Neural cell (in vitro differentiated cells): ENCODE data around the gene RORC.

ENCODE experiments used
- EP300 ChIP-seq: fragments of 450-650 bp; conservative IDR thresholded peaks from 2 replicates; pipeline ENCODE4 v1.6.1; 2014; ENCODE audit warnings: antibody characterized with exemption, mild to moderate bottlenecking, moderate library complexity; ENCODE audit not compliant: poor library complexity, severe bottlenecking
- EZH2 ChIP-seq: fragments of 200-600, 300-800 bp; shearing (Covaris generic), sonication (generic); IDR thresholded peaks from 2 replicates; pipeline ENCODE4 v1.6.1; 2014; ENCODE audit warnings: antibody characterized with exemption, low read length, borderline replicate concordance, mild to moderate bottlenecking; ENCODE audit not compliant: insufficient read depth, poor library complexity, severe bottlenecking
- REST ChIP-seq: IDR thresholded peaks from 2 replicates; pipeline ENCODE4 v1.6.1; 2012; ENCODE audit warnings: borderline replicate concordance
- TAF1 ChIP-seq: IDR thresholded peaks from 2 replicates; pipeline ENCODE4 v1.6.1; 2012; ENCODE audit warnings: low read depth
- TF ChIP-seq, protein P1 (sequence below): fragments of 450-650 bp; IDR thresholded peaks from 2 replicates; pipeline ENCODE4 v1.5.1; 2014; ENCODE audit warnings: antibody characterized with exemption, mild to moderate bottlenecking, moderate library complexity; ENCODE audit not compliant: poor library complexity, severe bottlenecking

- TF ChIP-seq, protein P1, sequence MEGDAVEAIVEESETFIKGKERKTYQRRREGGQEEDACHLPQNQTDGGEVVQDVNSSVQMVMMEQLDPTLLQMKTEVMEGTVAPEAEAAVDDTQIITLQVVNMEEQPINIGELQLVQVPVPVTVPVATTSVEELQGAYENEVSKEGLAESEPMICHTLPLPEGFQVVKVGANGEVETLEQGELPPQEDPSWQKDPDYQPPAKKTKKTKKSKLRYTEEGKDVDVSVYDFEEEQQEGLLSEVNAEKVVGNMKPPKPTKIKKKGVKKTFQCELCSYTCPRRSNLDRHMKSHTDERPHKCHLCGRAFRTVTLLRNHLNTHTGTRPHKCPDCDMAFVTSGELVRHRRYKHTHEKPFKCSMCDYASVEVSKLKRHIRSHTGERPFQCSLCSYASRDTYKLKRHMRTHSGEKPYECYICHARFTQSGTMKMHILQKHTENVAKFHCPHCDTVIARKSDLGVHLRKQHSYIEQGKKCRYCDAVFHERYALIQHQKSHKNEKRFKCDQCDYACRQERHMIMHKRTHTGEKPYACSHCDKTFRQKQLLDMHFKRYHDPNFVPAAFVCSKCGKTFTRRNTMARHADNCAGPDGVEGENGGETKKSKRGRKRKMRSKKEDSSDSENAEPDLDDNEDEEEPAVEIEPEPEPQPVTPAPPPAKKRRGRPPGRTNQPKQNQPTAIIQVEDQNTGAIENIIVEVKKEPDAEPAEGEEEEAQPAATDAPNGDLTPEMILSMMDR: no peak
- no peak for TF ChIP-seq TAF1
- no peak for TF ChIP-seq REST
- TF ChIP-seq EP300: no peak
- TF ChIP-seq EZH2: no peak
Observed at GRCh38 chr1:151858030-151858746, 26.6 kb upstream of the RORC start.
